Activated T-cell treated with anti-CD3 and anti-CD28 coated beads for 1 hour (primary cell): ENCODE data around the gene CSF2RB.
"Not testable (repeated sequence)": the region's sequence is repeated elsewhere in the genome, so short reads cannot be mapped to it uniquely, and the experiment has no call there.

Experiments
- DNase-seq: peaks from one replicate; pipeline ENCODE4 v3.0.0-alpha.2; 2020; ENCODE audit warnings: low read depth

Gene CSF2RB

GRCh38 chr22:36968249-36968964, 55.0 kb downstream of the CSF2RB start:
- no peak for DNase-seq

- DNase-seq: no peak
These were observed 58.1 kb downstream of the CSF2RB start for GRCh38 chr22:36971341-36972125.

- no peak for DNase-seq
These were observed 63.2 kb downstream of the CSF2RB start for GRCh38 chr22:36976606-36977005.

GRCh38 chr22:36977401-36977861, 64.0 kb downstream of the CSF2RB start:
- DNase-seq: peak; percentile 82

- peak; percentile 92 for DNase-seq
These were observed 64.7 kb downstream of the CSF2RB start for GRCh38 chr22:36977947-36978660.

- no peak for DNase-seq
These were observed 65.8 kb downstream of the CSF2RB start for GRCh38 chr22:36979016-36979910.

GRCh38 chr22:36981247-36981775, 67.9 kb downstream of the CSF2RB start:
- DNase-seq: no peak

- DNase-seq: no peak
These were observed 68.7 kb downstream of the CSF2RB start for GRCh38 chr22:36982136-36982535.

- no peak for DNase-seq
These were observed 71.9 kb downstream of the CSF2RB start for GRCh38 chr22:36985211-36985889.

- DNase-seq: no peak
These were observed 72.9 kb downstream of the CSF2RB start for GRCh38 chr22:36986242-36986821.

GRCh38 chr22:36988075-36988832, 74.8 kb downstream of the CSF2RB start:
- DNase-seq: no peak

GRCh38 chr22:36989012-36989411, 75.6 kb downstream of the CSF2RB start:
- DNase-seq: not testable (repeated sequence)
